Measurements from ENCODE around the gene HES4. TPM values are rescaled to one million over a fixed set of nuclear protein-coding genes. Genes with fewer than 3 reads are reported as not detected.
"Not testable (repeated sequence)": the region's sequence is repeated elsewhere in the genome, so short reads cannot be mapped to it uniquely, and the experiment has no call there.

Gene HES4
- total and polyA plus RNA-seq, 7 experiments from 2014 or later, result 0.22 to 35.0 (median 1.8) TPM; not detected in 2

DNA sequence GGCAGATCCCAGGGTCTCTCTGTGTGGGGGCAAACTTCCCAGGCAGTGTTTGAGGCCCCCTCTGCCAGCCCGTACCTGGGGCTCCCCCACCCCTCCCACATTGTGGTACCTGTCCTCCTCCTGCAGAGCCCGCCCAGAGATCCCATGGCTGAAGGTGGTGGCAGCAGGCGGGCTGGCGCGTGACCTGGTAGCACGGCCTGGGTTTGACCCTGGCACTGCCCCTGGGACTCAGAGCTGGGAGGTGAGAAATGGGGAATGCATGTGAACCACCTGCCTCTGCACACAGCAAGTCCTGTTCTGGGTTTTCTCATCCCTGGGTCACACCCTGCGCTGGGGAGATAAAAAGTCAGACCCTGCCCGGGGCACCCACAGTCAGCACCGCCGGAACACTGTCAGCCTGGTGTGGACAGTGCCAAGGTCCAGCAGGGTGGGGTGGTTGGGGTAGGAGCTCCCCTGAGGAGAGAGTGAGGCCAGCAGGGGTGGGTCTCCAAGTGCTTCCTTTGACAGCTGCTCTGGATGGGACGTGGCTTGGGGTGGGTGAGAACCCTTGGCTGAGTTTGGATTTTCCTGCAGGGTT lies 31.9 kb upstream of the HES4 start:
- H3K27me3 Mint-ChIP-seq, result peaks cover 3 to 21% (median 14%) of the 10 kb centered on the region in 5 donors
- H3K36me3 ChIP-seq (ENCODE audit: control insufficient read depth in 2 of 3, insufficient read depth in 3 of 3, low read length in 3 of 3), result no peaks in the 10 kb centered on the region
- H3K4me3 ChIP-seq (ENCODE audit: low read length), result no peak overlapping the region
- CTCF ChIA-PET, result interaction anchor here (2.2 to 3.6 kb wide), 2 partner anchors 14 to 31 kb away, joined by 9 to 16 read pairs; no protein-coding TSS in a partner anchor
- no peaks in the 10 kb centered on the region for H3K36me3 Mint-ChIP-seq
- no peaks in the 10 kb centered on the region for H3K9me3 Mint-ChIP-seq
- H3K4me1 Mint-ChIP-seq, result peaks cover 0 to 8% (median 6%) of the 10 kb centered on the region in 7 donors
- no peaks in the 10 kb centered on the region for H3K9me3 ChIP-seq (ENCODE audit: control insufficient read depth in 2 of 3, low read length in 3 of 3)
- POLR2A ChIA-PET, result no interaction called here
- DNase-seq, result no peak
- peak overlapping the region in 1 of 9 donors; percentile 49 for H3K27ac Mint-ChIP-seq
- H3K4me1 ChIP-seq (ENCODE audit: control insufficient read depth in 2 of 2, insufficient read depth in 2 of 2, low read length in 2 of 2), result peaks cover 0 to 5% of the 10 kb centered on the region in 2 donors
- H3K27ac ChIP-seq (ENCODE audit: low read depth, low read length), result no peak overlapping the region
- intact Hi-C loops (cut with micrococcal nuclease), result loop anchor here (2.0 to 5.0 kb wide), 3 partner anchors 241 to 341 kb away; partner anchors contain the start of gene UBE2J2 (in 1 of the 2)
- peak overlapping the region in 7 of 10 donors; percentile 44 to 76 (median 64) for H3K4me3 Mint-ChIP-seq
- H3K27me3 ChIP-seq (ENCODE audit: control insufficient read depth in 2 of 2, insufficient read depth in 2 of 2, low read length in 2 of 2), result peaks cover 0 to 16% of the 10 kb centered on the region in 2 donors
- no peak for ATAC-seq

GRCh38 chr1:1030867-1031658 lies 31.2 kb upstream of the HES4 start:
- CTCF ChIA-PET, result interaction anchor here (2.2 to 3.6 kb wide), 2 partner anchors 14 to 32 kb away, joined by 9 to 16 read pairs; no protein-coding TSS in a partner anchor
- H3K36me3 Mint-ChIP-seq; H3K9me3 ChIP-seq (ENCODE audit: control insufficient read depth in 2 of 3, low read length in 3 of 3); H3K27ac ChIP-seq (ENCODE audit: low read depth, low read length); H3K36me3 ChIP-seq (ENCODE audit: control insufficient read depth in 2 of 3, insufficient read depth in 3 of 3, low read length in 3 of 3); H3K4me1 ChIP-seq (ENCODE audit: control insufficient read depth in 2 of 2, insufficient read depth in 2 of 2, low read length in 2 of 2); POLR2A ChIA-PET; H3K4me3 ChIP-seq (ENCODE audit: low read length); H3K4me1 Mint-ChIP-seq; H3K9me3 Mint-ChIP-seq; H3K27ac Mint-ChIP-seq; ATAC-seq; DNase-seq: not testable (repeated sequence)
- H3K4me3 Mint-ChIP-seq, result peak overlapping the region in 1 of 10 donors; percentile 76
- peaks cover 0 to 16% of the 10 kb centered on the region in 2 donors for H3K27me3 ChIP-seq (ENCODE audit: control insufficient read depth in 2 of 2, insufficient read depth in 2 of 2, low read length in 2 of 2)
- peaks cover 2 to 20% (median 12%) of the 10 kb centered on the region in 5 donors for H3K27me3 Mint-ChIP-seq
- intact Hi-C loops (cut with micrococcal nuclease), result loop anchor here in 1 of 2 donors (5.0 kb wide), 1 partner anchor 241 kb away; the partner anchor contains the start of gene UBE2J2

DNA sequence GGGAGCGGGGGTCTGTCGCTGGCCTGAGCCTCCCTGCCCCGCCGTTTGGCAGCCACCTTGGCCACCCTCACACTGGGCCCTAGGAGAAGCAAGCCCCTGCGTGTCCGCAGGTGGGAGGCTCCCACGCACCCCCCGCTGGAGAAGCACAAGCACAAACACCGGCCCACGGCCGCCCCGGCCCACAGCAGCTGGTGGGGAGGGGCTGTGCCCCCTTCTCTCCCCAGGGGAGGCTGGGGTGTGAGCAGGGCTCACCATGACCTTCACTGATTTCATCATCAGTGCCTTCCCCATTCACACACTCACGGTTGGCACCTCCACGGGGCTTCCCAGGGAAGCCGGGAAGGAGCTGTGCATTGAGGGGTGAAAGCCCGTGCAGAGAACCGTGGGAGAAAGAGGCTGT lies 27.9 kb upstream of the HES4 start:
- H3K4me3 ChIP-seq (ENCODE audit: low read length), result no peak overlapping the region
- intact Hi-C loops (cut with micrococcal nuclease), result no loop called here
- Mint-ChIP-seq H3K27me3 (peaks cover 0 to 9% (median 6%) of the 10 kb centered on the region in 5 donors), H3K4me1 (peaks cover 0 to 12% (median 6%) of the 10 kb centered on the region in 7 donors), H3K9me3 (no peaks in the 10 kb centered on the region), H3K36me3 (no peaks in the 10 kb centered on the region), H3K27ac (no peak overlapping the region), H3K4me3 (no peak overlapping the region)
- DNase-seq (no peak), ATAC-seq (no peak)
- no peaks in the 10 kb centered on the region for H3K9me3 ChIP-seq (ENCODE audit: control insufficient read depth in 2 of 3, low read length in 3 of 3)
- no peaks in the 10 kb centered on the region for H3K36me3 ChIP-seq (ENCODE audit: control insufficient read depth in 2 of 3, insufficient read depth in 3 of 3, low read length in 3 of 3)
- CTCF ChIA-PET, result interaction anchor here (0.6 kb wide), 1 partner anchor 1268 kb away, joined by 3 read pairs; no protein-coding TSS in a partner anchor
- H3K4me1 ChIP-seq (ENCODE audit: control insufficient read depth in 2 of 2, insufficient read depth in 2 of 2, low read length in 2 of 2), result peaks cover 0 to 5% of the 10 kb centered on the region in 2 donors
- H3K27ac ChIP-seq (ENCODE audit: low read depth, low read length), result no peak overlapping the region
- POLR2A ChIA-PET, result no interaction called here
- peaks cover 0 to 9% of the 10 kb centered on the region in 2 donors for H3K27me3 ChIP-seq (ENCODE audit: control insufficient read depth in 2 of 2, insufficient read depth in 2 of 2, low read length in 2 of 2)

GRCh38 chr1:1026599-1027413 lies 26.9 kb upstream of the HES4 start:
- no peak overlapping the region for H3K4me3 Mint-ChIP-seq
- H3K4me1 Mint-ChIP-seq, result peaks cover 0 to 9% (median 4%) of the 10 kb centered on the region in 7 donors
- H3K27me3 Mint-ChIP-seq, result peaks cover 0 to 9% (median under 1%) of the 10 kb centered on the region in 5 donors
- H3K4me3 ChIP-seq (ENCODE audit: low read length), result no peak overlapping the region
- no peaks in the 10 kb centered on the region for H3K9me3 Mint-ChIP-seq
- DNase-seq (no peak), ATAC-seq (peak; percentile 8)
- no peak overlapping the region for H3K27ac ChIP-seq (ENCODE audit: low read depth, low read length)
- no peaks in the 10 kb centered on the region for H3K4me1 ChIP-seq (ENCODE audit: control insufficient read depth in 2 of 2, insufficient read depth in 2 of 2, low read length in 2 of 2)
- no peaks in the 10 kb centered on the region for H3K27me3 ChIP-seq (ENCODE audit: control insufficient read depth in 2 of 2, insufficient read depth in 2 of 2, low read length in 2 of 2)
- H3K36me3 ChIP-seq (ENCODE audit: control insufficient read depth in 2 of 3, insufficient read depth in 3 of 3, low read length in 3 of 3), result no peaks in the 10 kb centered on the region
- H3K27ac Mint-ChIP-seq, result no peak overlapping the region
- H3K9me3 ChIP-seq (ENCODE audit: control insufficient read depth in 2 of 3, low read length in 3 of 3), result no peaks in the 10 kb centered on the region
- no peaks in the 10 kb centered on the region for H3K36me3 Mint-ChIP-seq
- ChIA-PET POLR2A (no interaction called here), CTCF (no interaction called here)
- intact Hi-C loops (cut with micrococcal nuclease), result no loop called here

DNA sequence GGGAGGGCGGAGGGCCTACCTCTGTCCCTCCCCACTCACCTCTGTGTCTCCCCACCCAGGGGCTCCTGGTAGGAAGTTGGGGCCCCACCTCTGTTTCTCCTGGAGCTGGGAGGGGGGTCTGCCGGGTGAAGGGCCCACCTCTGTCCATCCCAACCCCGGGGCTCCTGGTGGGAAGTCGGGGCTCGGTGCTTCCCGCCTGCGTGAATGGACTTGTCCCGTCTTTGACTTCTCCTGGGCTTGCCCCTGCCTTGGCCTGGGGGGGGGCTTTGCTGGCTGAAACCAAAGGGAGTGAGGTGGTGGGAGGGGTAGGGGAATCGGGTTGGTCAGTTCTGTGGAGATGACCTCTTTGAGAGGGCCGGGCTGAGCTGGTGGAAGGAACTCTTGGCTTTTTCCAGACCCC lies 25.8 kb upstream of the HES4 start:
- H3K4me1 Mint-ChIP-seq, result peaks cover 0 to 9% (median 4%) of the 10 kb centered on the region in 7 donors
- ChIA-PET POLR2A (no interaction called here), CTCF (interaction anchor here (0.6 kb wide), 1 partner anchor 51 kb away, joined by 3 read pairs; no protein-coding TSS in a partner anchor)
- no peak overlapping the region for H3K4me3 Mint-ChIP-seq
- H3K27me3 ChIP-seq (ENCODE audit: control insufficient read depth in 2 of 2, insufficient read depth in 2 of 2, low read length in 2 of 2), result no peaks in the 10 kb centered on the region
- H3K4me1 ChIP-seq (ENCODE audit: control insufficient read depth in 2 of 2, insufficient read depth in 2 of 2, low read length in 2 of 2), result no peaks in the 10 kb centered on the region
- DNase-seq (no peak), ATAC-seq (no peak)
- H3K27me3 Mint-ChIP-seq, result peaks cover 0 to 17% (median 0%) of the 10 kb centered on the region in 5 donors
- H3K4me3 ChIP-seq (ENCODE audit: low read length), result no peak overlapping the region
- intact Hi-C loops (cut with micrococcal nuclease), result no loop called here
- no peak overlapping the region for H3K27ac ChIP-seq (ENCODE audit: low read depth, low read length)
- no peak overlapping the region for H3K27ac Mint-ChIP-seq
- H3K9me3 Mint-ChIP-seq, result no peaks in the 10 kb centered on the region
- no peaks in the 10 kb centered on the region for H3K36me3 Mint-ChIP-seq
- no peaks in the 10 kb centered on the region for H3K9me3 ChIP-seq (ENCODE audit: control insufficient read depth in 2 of 3, low read length in 3 of 3)
- no peaks in the 10 kb centered on the region for H3K36me3 ChIP-seq (ENCODE audit: control insufficient read depth in 2 of 3, insufficient read depth in 3 of 3, low read length in 3 of 3)

Data from naive thymus-derived CD4-positive, alpha-beta T cell (primary cell).